Lower leg skin (tissue), 4 donors: ENCODE data around the gene LAMB4. TPM values are rescaled to one million over a fixed set of nuclear protein-coding genes. Genes with fewer than 3 reads are reported as not detected.

Experiments used
- DNase-seq, 2 donors: peaks; one replicate each; pipeline ENCODE4 v3.0.0-alpha.2; 2019; ENCODE audit warnings: low spot score in 2 of 2
- H3K4me3 ChIP-seq: fragments of 200-600 bp; sonication (generic); 2 replicates; pipeline ENCODE4 v1.5.1; 2017; ENCODE audit warnings: mild to moderate bottlenecking, low read depth; ENCODE audit not compliant: poor library complexity, severe bottlenecking
- CTCF ChIP-seq, 3 donors: fragments of 450-650 bp; IDR thresholded peaks; one replicate each; pipeline ENCODE4 v1.5.1; 2016; ENCODE audit warnings: antibody characterized with exemption in 3 of 3, mild to moderate bottlenecking in 3 of 3, moderate library complexity in 2 of 3
- POLR2A ChIP-seq, 2 donors: fragments of 450-650 bp; IDR thresholded peaks; one replicate each; pipeline ENCODE4 v1.6.1; 2016 to 2017; ENCODE audit warnings: antibody characterized with exemption in 2 of 2, mild to moderate bottlenecking in 1 of 2, moderate library complexity in 1 of 2
- WGBS, 2 donors: methylation state at CpG; one replicate each; pipeline ENCODE4 v1.1.5; 2018; 5-methylcytosine and 5-hydroxymethylcytosine counted together
- intact Hi-C: fragments of 100-400 bp; cut with DNase I; formaldehyde crosslinking; loops from one replicate; pipeline ENCODE4 v1.15.0; 2023; ENCODE audit warnings: low total_unique reads
- total RNA-seq, 4 donors: library from RNA; depleted of rRNA; stranded (reverse); fragments of >200 nt; gene quantifications; one replicate each; pipeline ENCODE4 v1.1.0, GENCODE V29; 2016

The LAMB4 gene
- total RNA-seq, 4 donors from 2014 or later: 125 to 306 (median 156) TPM

DNA sequence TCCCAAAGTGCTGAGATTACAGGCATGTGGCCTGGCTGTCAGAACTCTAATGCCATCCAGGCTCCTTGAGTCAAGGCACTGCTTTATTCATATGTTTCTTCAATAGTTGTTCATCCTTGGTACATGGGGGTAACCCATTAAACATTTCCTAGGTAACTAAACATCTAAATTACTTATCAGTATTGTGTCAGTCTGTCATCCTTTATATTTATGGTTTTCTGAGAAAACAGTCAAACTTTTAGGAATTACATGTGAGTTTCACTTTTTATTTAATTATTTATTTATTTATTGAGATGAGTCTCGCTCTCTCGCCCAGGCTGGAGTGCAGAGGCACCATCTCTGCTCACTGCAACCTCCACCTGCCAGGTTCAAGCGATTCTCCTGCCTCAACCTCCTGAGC, 81.7 kb downstream of the LAMB4 start:
- no peak for TF ChIP-seq POLR2A (IDR thresholded peaks at IDR 0.05)
- TF ChIP-seq CTCF (IDR thresholded peaks at IDR 0.05): no peak
- no peak for DNase-seq
- no peak overlapping the region for H3K4me3 ChIP-seq
- 97 to 98% methylated on average over 3 of the region's 3 CpGs for WGBS, 2 donors
- intact Hi-C loops: no loop called here

- WGBS, 2 donors: 70 to 75% methylated on average over 6 of the region's 6 CpGs
- TF ChIP-seq POLR2A (IDR thresholded peaks at IDR 0.05): no peak
- H3K4me3 ChIP-seq: no peak overlapping the region
- DNase-seq: no peak
- intact Hi-C loops: no loop called here
These were observed 83.1 kb downstream of the LAMB4 start for GRCh38 chr7:108046952-108047506.

- no peak for TF ChIP-seq CTCF (IDR thresholded peaks at IDR 0.05)
- no peak for TF ChIP-seq POLR2A (IDR thresholded peaks at IDR 0.05)
- WGBS, 2 donors: 60 to 71% methylated on average over 1 of the region's 1 CpG
- H3K4me3 ChIP-seq: no peak overlapping the region
- no peak for DNase-seq
- intact Hi-C loops: no loop called here
These were observed 84.5 kb downstream of the LAMB4 start for GRCh38 chr7:108045669-108046068.

DNA sequence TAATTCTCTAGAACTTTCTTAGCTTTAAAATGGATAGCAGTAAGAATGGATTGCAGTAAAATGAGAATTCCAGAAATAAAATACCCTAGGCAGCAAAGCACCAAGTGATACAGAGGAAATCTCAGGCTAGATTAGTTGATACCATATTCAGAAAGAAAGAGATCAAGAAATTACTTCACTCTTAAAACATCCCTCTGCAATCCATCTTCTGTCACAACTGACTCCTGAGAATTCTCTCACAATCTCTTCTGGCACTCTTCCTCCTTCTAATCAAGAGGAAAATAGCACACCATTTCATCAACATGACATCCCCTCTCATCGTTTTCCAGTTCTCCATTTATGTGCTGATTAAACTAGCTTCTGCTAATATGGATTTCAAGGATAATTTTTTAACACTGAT, 85.0 kb downstream of the LAMB4 start:
- DNase-seq: no peak
- H3K4me3 ChIP-seq: no peak overlapping the region
- 27 to 29% methylated on average over 1 of the region's 1 CpG for WGBS, 2 donors
- TF ChIP-seq POLR2A (IDR thresholded peaks at IDR 0.05): no peak
- no peak for TF ChIP-seq CTCF (IDR thresholded peaks at IDR 0.05)
- intact Hi-C loops: no loop called here

DNA sequence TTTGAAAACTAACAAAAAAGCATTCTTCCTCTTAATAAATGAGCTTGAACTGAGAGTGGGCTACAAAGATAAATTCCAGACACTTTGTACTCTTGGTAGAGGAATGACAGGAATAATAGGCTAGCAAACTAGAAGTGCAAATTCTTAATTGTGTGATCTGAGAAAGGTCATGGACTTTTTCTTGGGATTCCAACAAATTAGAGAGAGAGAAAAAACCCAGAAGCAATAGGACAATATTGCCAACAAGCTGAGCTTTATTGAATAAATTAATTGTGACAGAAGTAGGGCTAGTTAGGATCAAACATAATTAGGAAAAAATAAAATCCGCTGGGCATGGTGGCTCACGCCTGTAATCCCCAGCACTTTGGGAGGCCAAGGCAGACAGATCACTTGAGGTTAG, 85.8 kb downstream of the LAMB4 start:
- no peak for DNase-seq
- WGBS, 2 donors: 95% methylated on average over 2 of the region's 2 CpGs
- no peak overlapping the region for H3K4me3 ChIP-seq
- intact Hi-C loops: no loop called here
- TF ChIP-seq CTCF (IDR thresholded peaks at IDR 0.05) (no peak), POLR2A (IDR thresholded peaks at IDR 0.05) (no peak)

- DNase-seq: no peak
- TF ChIP-seq CTCF (IDR thresholded peaks at IDR 0.05) (no peak), POLR2A (IDR thresholded peaks at IDR 0.05) (no peak)
- H3K4me3 ChIP-seq: no peak overlapping the region
- intact Hi-C loops: no loop called here
These were observed 91.2 kb downstream of the LAMB4 start for GRCh38 chr7:108038986-108039385.
